ENCODE data around the gene STAC2. TPM values are rescaled to one million over a fixed set of nuclear protein-coding genes. Genes with fewer than 3 reads are reported as not detected.

Gene STAC2
- total and polyA plus RNA-seq, 2 of the 13 experiments (the other 11 are each of a cell fraction or from before 2014, with no cell fraction given), result not detected

DNA sequence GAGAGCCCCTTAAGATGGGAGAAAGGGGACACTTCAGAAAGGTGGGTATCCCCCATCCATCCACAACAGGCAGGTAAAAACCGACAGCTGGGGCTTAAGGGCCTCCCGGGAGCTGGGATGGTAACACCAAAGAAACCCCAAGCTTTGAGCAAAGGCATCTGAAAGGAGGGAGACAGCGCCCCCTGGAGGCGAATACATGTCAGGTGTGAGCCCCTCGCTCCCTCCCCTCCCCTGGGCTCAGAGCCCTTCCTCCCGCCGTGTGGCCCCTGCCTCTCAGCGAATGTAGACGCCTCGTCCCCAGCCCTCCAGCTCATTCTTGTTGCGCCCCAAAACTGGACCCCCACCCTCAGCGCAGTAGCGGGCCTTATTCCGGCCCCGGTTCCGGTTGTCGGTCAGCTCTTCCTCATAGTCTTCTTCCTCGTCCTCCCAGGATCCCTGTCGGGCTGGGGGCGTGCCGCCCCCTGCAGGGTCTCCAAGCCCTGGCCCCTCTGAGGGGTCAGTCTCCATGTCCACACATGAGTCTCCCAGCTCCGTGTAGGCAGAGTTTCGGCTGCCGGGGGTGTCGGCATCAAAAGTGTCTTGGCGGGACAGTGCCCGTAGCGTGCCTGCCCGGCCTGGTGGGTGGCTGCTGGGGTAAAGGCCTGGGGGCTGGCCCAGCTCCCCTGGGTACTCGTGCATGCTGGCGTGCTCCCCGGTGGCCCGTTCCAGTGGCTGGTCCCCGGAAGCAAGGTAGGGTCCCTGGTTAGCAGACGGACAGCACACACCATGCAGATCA lies 50.6 kb downstream of the STAC2 start (continued):
- TF ChIP-seq ATF3 (CRISPR knock-in tag; IDR thresholded peaks at IDR 0.05) (no peak), KLF9 (CRISPR knock-in tag; IDR thresholded peaks at IDR 0.05; ENCODE audit: low read depth) (no peak), AKAP8 (CRISPR knock-in tag; IDR thresholded peaks at IDR 0.05) (no peak), ZFP91 (CRISPR knock-in tag; IDR thresholded peaks at IDR 0.05; ENCODE audit: borderline replicate concordance) (peak; percentile 14; the same call in 1 of the 2 replicates), PITX1 (CRISPR knock-in tag; IDR thresholded peaks at IDR 0.05) (no peak), TARDBP (CRISPR knock-in tag; IDR thresholded peaks at IDR 0.05) (no peak), SIX1 (CRISPR knock-in tag; IDR thresholded peaks at IDR 0.05; ENCODE audit: borderline replicate concordance) (no peak), ATRX (CRISPR knock-in tag; IDR thresholded peaks at IDR 0.05; ENCODE audit: borderline replicate concordance) (no peak), SSRP1 (CRISPR knock-in tag; IDR thresholded peaks at IDR 0.05) (no peak), DRAP1 (CRISPR knock-in tag; IDR thresholded peaks at IDR 0.05) (no peak), RBM39 (IDR thresholded peaks at IDR 0.05; ENCODE audit: low read depth, low read length, poor library complexity, severe bottlenecking) (peak; percentile 29), ZFP90 (CRISPR knock-in tag; IDR thresholded peaks at IDR 0.05; ENCODE audit: borderline replicate concordance) (no peak), KDM3A (CRISPR knock-in tag; IDR thresholded peaks at IDR 0.05; ENCODE audit: low read depth) (0 out of 2 replicates have a peak, but pooled peaks have one; percentile 47), PRDM10 (CRISPR knock-in tag; IDR thresholded peaks at IDR 0.05; ENCODE audit: low read depth) (no peak), CTCF (CRISPR knock-in tag; IDR thresholded peaks at IDR 0.05) (peak; percentile 86), SALL1 (CRISPR knock-in tag; IDR thresholded peaks at IDR 0.05) (peak; percentile 17; the same call in 1 of the 2 replicates)
- TF ChIP-seq, protein P1, sequence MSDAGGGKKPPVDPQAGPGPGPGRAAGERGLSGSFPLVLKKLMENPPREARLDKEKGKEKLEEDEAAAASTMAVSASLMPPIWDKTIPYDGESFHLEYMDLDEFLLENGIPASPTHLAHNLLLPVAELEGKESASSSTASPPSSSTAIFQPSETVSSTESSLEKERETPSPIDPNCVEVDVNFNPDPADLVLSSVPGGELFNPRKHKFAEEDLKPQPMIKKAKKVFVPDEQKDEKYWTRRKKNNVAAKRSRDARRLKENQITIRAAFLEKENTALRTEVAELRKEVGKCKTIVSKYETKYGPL (CRISPR knock-in tag; IDR thresholded peaks at IDR 0.05), result no peak
- TF ChIP-seq, protein P2, sequence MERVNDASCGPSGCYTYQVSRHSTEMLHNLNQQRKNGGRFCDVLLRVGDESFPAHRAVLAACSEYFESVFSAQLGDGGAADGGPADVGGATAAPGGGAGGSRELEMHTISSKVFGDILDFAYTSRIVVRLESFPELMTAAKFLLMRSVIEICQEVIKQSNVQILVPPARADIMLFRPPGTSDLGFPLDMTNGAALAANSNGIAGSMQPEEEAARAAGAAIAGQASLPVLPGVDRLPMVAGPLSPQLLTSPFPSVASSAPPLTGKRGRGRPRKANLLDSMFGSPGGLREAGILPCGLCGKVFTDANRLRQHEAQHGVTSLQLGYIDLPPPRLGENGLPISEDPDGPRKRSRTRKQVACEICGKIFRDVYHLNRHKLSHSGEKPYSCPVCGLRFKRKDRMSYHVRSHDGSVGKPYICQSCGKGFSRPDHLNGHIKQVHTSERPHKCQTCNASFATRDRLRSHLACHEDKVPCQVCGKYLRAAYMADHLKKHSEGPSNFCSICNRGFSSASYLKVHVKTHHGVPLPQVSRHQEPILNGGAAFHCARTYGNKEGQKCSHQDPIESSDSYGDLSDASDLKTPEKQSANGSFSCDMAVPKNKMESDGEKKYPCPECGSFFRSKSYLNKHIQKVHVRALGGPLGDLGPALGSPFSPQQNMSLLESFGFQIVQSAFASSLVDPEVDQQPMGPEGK (CRISPR knock-in tag; IDR thresholded peaks at IDR 0.05), result peak; percentile 48
